ENCODE data around the gene DIPK1C. TPM values are rescaled to one million over a fixed set of nuclear protein-coding genes. Genes with fewer than 3 reads are reported as not detected.
A peak's percentile ranks its signal among the peaks of the same experiment; 100 is the strongest.

DIPK1C gene
- total RNA-seq, 1 experiment from 2014 or later, result not detected

- Mint-ChIP-seq H3K4me1 (peaks cover 38% of the 10 kb centered on the region), H3K4me3 (peak within 1 kb of the TSS; percentile 96), H3K27me3 (ENCODE audit: low read depth) (no peaks in the 10 kb centered on the region), H3K27ac (peak within 1 kb of the TSS; percentile 98), H3K36me3 (peaks cover 14% of the 10 kb centered on the region), H3K9me3 (peaks cover 12% of the 10 kb centered on the region)
- POLR2A ChIA-PET, result interaction anchor here (0.6 to 1.2 kb wide), 5 partner anchors 12 to 298 kb away, joined by 3 to 6 read pairs (median 4); no protein-coding TSS in a partner anchor
- DNase-seq (ENCODE audit: low spot score) (peak; percentile 100), ATAC-seq (peak; percentile 92)
- CTCF ChIA-PET, result interaction anchor here (0.6 to 3.6 kb wide), 7 partner anchors 36 to 414 kb away, joined by 3 to 20 read pairs (median 5); no protein-coding TSS in a partner anchor
- TF ChIP-seq FOXK1 (CRISPR knock-in tag; IDR thresholded peaks at IDR 0.05) (peak; percentile 79), NR2C2 (CRISPR knock-in tag; IDR thresholded peaks at IDR 0.05) (no peak), USF2 (CRISPR knock-in tag; IDR thresholded peaks at IDR 0.05) (peak; percentile 95), MYBL2 (CRISPR knock-in tag; IDR thresholded peaks at IDR 0.05) (peak; percentile 35; the same call in 1 of the 2 replicates), CREM (CRISPR knock-in tag; IDR thresholded peaks at IDR 0.05) (peak; percentile 39), SP1 (CRISPR knock-in tag; conservative IDR thresholded peaks at IDR 0.05) (peak; percentile 99), HMGA2 (CRISPR knock-in tag; IDR thresholded peaks at IDR 0.05) (0 out of 2 replicates have a peak, but pooled peaks have one; percentile 55), FOXP1 (CRISPR knock-in tag; IDR thresholded peaks at IDR 0.05; ENCODE audit: borderline replicate concordance) (peak; percentile 77), ZBTB21 (CRISPR knock-in tag; IDR thresholded peaks at IDR 0.05; ENCODE audit: borderline replicate concordance) (peak; percentile 86; the same call in 1 of the 2 replicates), ZNF317 (CRISPR knock-in tag; IDR thresholded peaks at IDR 0.05; ENCODE audit: borderline replicate concordance, low read depth) (no peak), ZNF396 (CRISPR knock-in tag; IDR thresholded peaks at IDR 0.05; ENCODE audit: borderline replicate concordance) (no peak), NFYB (CRISPR knock-in tag; conservative IDR thresholded peaks at IDR 0.05; ENCODE audit: low read depth) (peak; percentile 71)
- TF ChIP-seq, protein P1, sequence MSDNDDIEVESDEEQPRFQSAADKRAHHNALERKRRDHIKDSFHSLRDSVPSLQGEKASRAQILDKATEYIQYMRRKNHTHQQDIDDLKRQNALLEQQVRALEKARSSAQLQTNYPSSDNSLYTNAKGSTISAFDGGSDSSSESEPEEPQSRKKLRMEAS (CRISPR knock-in tag; IDR thresholded peaks at IDR 0.05), result peak; percentile 91
- TF ChIP-seq, protein P2, sequence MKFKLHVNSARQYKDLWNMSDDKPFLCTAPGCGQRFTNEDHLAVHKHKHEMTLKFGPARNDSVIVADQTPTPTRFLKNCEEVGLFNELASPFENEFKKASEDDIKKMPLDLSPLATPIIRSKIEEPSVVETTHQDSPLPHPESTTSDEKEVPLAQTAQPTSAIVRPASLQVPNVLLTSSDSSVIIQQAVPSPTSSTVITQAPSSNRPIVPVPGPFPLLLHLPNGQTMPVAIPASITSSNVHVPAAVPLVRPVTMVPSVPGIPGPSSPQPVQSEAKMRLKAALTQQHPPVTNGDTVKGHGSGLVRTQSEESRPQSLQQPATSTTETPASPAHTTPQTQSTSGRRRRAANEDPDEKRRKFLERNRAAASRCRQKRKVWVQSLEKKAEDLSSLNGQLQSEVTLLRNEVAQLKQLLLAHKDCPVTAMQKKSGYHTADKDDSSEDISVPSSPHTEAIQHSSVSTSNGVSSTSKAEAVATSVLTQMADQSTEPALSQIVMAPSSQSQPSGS (CRISPR knock-in tag; IDR thresholded peaks at IDR 0.05; ENCODE audit: borderline replicate concordance, low read depth), result peak; percentile 83; the same call in 1 of the 2 replicates
- TF ChIP-seq, protein P3, sequence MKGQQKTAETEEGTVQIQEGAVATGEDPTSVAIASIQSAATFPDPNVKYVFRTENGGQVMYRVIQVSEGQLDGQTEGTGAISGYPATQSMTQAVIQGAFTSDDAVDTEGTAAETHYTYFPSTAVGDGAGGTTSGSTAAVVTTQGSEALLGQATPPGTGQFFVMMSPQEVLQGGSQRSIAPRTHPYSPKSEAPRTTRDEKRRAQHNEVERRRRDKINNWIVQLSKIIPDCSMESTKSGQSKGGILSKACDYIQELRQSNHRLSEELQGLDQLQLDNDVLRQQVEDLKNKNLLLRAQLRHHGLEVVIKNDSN (CRISPR knock-in tag; IDR thresholded peaks at IDR 0.05), result peak; percentile 96
Measured at GRCh38 chr18:74495581-74496507, 38.7 kb upstream of the DIPK1C start, which contains the start of gene CNDP2. TSS of gene CNDP2 (plus strand) at chr18:74496363. CDS start at chr18:74499974, 3,611 bp downstream.

- Mint-ChIP-seq H3K4me3 (peak overlapping the region; percentile 43; the same call in 1 of the 2 replicates), H3K4me1 (peaks cover 30% of the 10 kb centered on the region), H3K9me3 (peaks cover 12% of the 10 kb centered on the region), H3K27me3 (ENCODE audit: low read depth) (no peaks in the 10 kb centered on the region; the same call in 1 of the 2 replicates), H3K36me3 (peaks cover 5% of the 10 kb centered on the region; the same call in 1 of the 2 replicates), H3K27ac (no peak overlapping the region)
- DNase-seq (ENCODE audit: low spot score) (no peak), ATAC-seq (no peak)
- ChIA-PET POLR2A (no interaction called here), CTCF (interaction anchor here (1.6 to 3.0 kb wide), 2 partner anchors 36 to 85 kb away, joined by 3 to 27 read pairs; partner anchors contain the start of gene DIPK1C)
- TF ChIP-seq AFF4 (CRISPR knock-in tag; IDR thresholded peaks at IDR 0.05; ENCODE audit: borderline replicate concordance) (no peak), ZMAT4 (CRISPR knock-in tag; IDR thresholded peaks at IDR 0.05) (no peak)
- TF ChIP-seq, protein P4, sequence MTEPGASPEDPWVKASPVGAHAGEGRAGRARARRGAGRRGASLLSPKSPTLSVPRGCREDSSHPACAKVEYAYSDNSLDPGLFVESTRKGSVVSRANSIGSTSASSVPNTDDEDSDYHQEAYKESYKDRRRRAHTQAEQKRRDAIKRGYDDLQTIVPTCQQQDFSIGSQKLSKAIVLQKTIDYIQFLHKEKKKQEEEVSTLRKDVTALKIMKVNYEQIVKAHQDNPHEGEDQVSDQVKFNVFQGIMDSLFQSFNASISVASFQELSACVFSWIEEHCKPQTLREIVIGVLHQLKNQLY (CRISPR knock-in tag; IDR thresholded peaks at IDR 0.05), result no peak
- TF ChIP-seq, protein P5, sequence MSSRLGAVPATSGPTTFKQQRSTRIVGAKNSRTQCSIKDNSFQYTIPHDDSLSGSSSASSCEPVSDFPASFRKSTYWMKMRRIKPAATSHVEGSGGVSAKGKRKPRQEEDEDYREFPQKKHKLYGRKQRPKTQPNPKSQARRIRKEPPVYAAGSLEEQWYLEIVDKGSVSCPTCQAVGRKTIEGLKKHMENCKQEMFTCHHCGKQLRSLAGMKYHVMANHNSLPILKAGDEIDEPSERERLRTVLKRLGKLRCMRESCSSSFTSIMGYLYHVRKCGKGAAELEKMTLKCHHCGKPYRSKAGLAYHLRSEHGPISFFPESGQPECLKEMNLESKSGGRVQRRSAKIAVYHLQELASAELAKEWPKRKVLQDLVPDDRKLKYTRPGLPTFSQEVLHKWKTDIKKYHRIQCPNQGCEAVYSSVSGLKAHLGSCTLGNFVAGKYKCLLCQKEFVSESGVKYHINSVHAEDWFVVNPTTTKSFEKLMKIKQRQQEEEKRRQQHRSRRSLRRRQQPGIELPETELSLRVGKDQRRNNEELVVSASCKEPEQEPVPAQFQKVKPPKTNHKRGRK (CRISPR knock-in tag; IDR thresholded peaks at IDR 0.05; ENCODE audit: borderline replicate concordance), result no peak
Measured at GRCh38 chr18:74494514-74494913, 37.4 kb upstream of the DIPK1C start.
